ENCODE measurements around the gene AFF2. TPM values are rescaled to one million over a fixed set of nuclear protein-coding genes. Genes with fewer than 3 reads are reported as not detected.

The AFF2 gene
- total RNA-seq, 1 experiment from 2014 or later: 0.05 TPM

- CTCF ChIA-PET: no interaction called here
- Histone ChIP-seq H3K9me3 (ENCODE audit: control insufficient read depth in 1 of 2, insufficient read depth in 1 of 2, low read depth in 1 of 2, low read length in 2 of 2) (no peaks in the 10 kb centered on the region), H3K27me3 (ENCODE audit: insufficient read depth, low read length) (no peaks in the 10 kb centered on the region), H3K36me3 (ENCODE audit: control insufficient read depth in 1 of 2, insufficient read depth in 2 of 2, low read length in 2 of 2) (no peaks in the 10 kb centered on the region), H3K4me3 (replicated peaks in 1 of 2; ENCODE audit: low read depth in 1 of 2, low read length in 2 of 2) (no peak overlapping the region), H3K9ac (ENCODE audit: low read length) (no peak overlapping the region), H3K4me1 (ENCODE audit: control insufficient read depth in 1 of 2, insufficient read depth in 2 of 2, low read length in 2 of 2) (no peaks in the 10 kb centered on the region), H3K9me2 (ENCODE audit: insufficient read depth) (no peaks in the 10 kb centered on the region), H2AFZ (ENCODE audit: low read depth, low read length, poor library complexity, severe bottlenecking) (no peak overlapping the region), H4K20me1 (ENCODE audit: insufficient read depth) (no peaks in the 10 kb centered on the region), H3K27ac (ENCODE audit: low read depth, low read length) (no peak overlapping the region), H3K79me2 (ENCODE audit: insufficient read depth, low read length) (no peaks in the 10 kb centered on the region), H3K4me2 (ENCODE audit: low read length) (no peak overlapping the region)
- ATAC-seq: no peak
- no TSS peak for BruUV-seq (replicated peaks)
- RAD21 ChIA-PET (ENCODE audit: low non-redundant PET in 1 of 2, low total read pairs in 2 of 2, uncharacterized antibody in 2 of 2, unreplicated experiment in 2 of 2): no interaction called here
- POLR2A ChIA-PET: no interaction called here
- TF ChIP-seq ZNF274 (IDR thresholded peaks at IDR 0.05; ENCODE audit: low read depth, low read length) (no peak), RAD21 (IDR thresholded peaks at IDR 0.05; ENCODE audit: low read depth) (no peak), JUND (IDR thresholded peaks at IDR 0.05) (no peak), SP1 (IDR thresholded peaks at IDR 0.05; ENCODE audit: low read depth) (no peak), REST (IDR thresholded peaks at IDR 0.05; ENCODE audit: low read depth) (no peak), CBX3 (IDR thresholded peaks at IDR 0.05; ENCODE audit: low read depth) (no peak), CEBPB (IDR thresholded peaks at IDR 0.05; ENCODE audit: low read depth) (no peak), ZFX (IDR thresholded peaks at IDR 0.05) (no peak), FOSL1 (IDR thresholded peaks at IDR 0.05; ENCODE audit: low read depth) (no peak), SIN3A (IDR thresholded peaks at IDR 0.05; ENCODE audit: low read depth) (no peak), EZH2 (IDR thresholded peaks at IDR 0.05) (no peak), YY1 (IDR thresholded peaks at IDR 0.05; ENCODE audit: extremely low read depth, insufficient replicate concordance, low read depth, low read length) (no peak), EGR1 (IDR thresholded peaks at IDR 0.05; ENCODE audit: low read depth) (no peak), TCF7L2 (IDR thresholded peaks at IDR 0.05; ENCODE audit: borderline replicate concordance, extremely low read depth, insufficient read depth, insufficient read length) (no peak), ZBTB33 (IDR thresholded peaks at IDR 0.05; ENCODE audit: extremely low read depth, insufficient replicate concordance, low read length) (no peak)
- TF ChIP-seq, protein P1, sequence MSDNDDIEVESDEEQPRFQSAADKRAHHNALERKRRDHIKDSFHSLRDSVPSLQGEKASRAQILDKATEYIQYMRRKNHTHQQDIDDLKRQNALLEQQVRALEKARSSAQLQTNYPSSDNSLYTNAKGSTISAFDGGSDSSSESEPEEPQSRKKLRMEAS (IDR thresholded peaks at IDR 0.05): no peak
- TF ChIP-seq, protein P2, sequence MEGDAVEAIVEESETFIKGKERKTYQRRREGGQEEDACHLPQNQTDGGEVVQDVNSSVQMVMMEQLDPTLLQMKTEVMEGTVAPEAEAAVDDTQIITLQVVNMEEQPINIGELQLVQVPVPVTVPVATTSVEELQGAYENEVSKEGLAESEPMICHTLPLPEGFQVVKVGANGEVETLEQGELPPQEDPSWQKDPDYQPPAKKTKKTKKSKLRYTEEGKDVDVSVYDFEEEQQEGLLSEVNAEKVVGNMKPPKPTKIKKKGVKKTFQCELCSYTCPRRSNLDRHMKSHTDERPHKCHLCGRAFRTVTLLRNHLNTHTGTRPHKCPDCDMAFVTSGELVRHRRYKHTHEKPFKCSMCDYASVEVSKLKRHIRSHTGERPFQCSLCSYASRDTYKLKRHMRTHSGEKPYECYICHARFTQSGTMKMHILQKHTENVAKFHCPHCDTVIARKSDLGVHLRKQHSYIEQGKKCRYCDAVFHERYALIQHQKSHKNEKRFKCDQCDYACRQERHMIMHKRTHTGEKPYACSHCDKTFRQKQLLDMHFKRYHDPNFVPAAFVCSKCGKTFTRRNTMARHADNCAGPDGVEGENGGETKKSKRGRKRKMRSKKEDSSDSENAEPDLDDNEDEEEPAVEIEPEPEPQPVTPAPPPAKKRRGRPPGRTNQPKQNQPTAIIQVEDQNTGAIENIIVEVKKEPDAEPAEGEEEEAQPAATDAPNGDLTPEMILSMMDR (IDR thresholded peaks at IDR 0.05 in 2 of 3, conservative IDR thresholded peaks at IDR 0.05 in 1 of 3; ENCODE audit: borderline replicate concordance in 1 of 3, insufficient read depth in 1 of 3, low read depth in 2 of 3, low read length in 2 of 3): no peak
- DNase-seq (ENCODE audit: low read depth, low spot score): no peak
- intact Hi-C loops (cut with micrococcal nuclease): no loop called here
Measured at GRCh38 chrX:148466292-148466691, 34.1 kb upstream of the AFF2 start.

All from HCT116 (cell line).